LHCN-M2 (cell line): ENCODE data around the gene CDK19. TPM values are rescaled to one million over a fixed set of nuclear protein-coding genes. Genes with fewer than 3 reads are reported as not detected.

Experiments used
- DNase-seq: peaks from one replicate; pipeline ENCODE4 v3.0.0-alpha.2; 2012; ENCODE audit warnings: low read depth
- total RNA-seq: library from RNA; depleted of rRNA; stranded (reverse); fragments of >200 nt; gene quantifications from 2 replicates; pipeline ENCODE4 v1.2.3, GENCODE V29; 2014

The CDK19 gene
- total RNA-seq, 1 experiment from 2014 or later: 18.2 TPM

DNA sequence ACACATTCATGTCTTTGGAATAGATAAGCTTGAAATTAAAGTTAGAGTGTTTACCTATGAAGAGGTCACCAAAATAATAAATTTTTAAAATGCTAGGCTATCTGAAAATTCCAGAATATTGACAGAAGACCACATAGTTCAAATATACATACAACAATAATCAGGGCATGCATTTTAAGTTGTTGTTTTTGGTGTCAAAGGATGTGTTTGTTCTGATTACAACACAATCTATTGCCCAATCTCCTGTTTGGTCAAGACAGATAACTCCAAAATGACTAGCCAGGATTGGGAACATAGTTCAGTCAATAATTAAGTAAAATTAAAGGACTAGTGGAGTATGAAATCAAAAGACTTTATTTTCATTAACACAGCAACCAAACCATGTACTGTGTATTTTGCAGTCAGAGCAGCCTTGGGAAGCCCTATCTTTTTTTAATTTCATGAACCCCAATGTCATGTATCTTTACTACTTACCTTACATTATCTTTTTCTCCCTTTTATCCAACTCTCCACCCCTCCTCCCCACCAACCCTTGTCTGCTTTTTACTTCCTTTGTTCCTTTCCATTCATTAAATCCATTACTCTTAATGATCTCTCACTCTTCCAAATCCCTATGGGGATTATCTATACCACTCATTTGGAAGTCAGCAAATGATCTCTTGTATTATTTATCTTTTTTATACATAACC lies 111.2 kb downstream of the CDK19 start:
- peak; percentile 49 for DNase-seq

- DNase-seq: no peak
Observed at GRCh38 chr6:110703010-110703905, 112.0 kb downstream of the CDK19 start.

DNA sequence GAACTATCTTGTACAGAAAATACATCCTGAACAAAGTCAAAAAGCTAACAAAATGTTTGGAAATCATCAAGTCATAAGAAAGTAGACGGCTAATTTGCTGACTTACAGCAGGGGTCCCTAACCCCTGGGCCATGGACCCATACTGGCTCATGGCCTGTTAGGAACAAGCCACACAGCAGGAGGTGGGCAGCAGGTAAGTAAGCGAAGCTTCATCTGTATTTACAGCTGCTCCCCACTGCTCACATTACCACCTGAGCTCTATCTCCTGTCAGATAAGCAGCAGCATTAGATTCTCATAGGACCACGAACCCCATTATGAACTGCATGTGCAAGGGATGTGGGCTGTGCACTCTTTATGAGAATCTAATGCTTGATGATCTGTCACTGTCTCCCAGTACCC lies 115.5 kb downstream of the CDK19 start:
- DNase-seq: no peak

DNA sequence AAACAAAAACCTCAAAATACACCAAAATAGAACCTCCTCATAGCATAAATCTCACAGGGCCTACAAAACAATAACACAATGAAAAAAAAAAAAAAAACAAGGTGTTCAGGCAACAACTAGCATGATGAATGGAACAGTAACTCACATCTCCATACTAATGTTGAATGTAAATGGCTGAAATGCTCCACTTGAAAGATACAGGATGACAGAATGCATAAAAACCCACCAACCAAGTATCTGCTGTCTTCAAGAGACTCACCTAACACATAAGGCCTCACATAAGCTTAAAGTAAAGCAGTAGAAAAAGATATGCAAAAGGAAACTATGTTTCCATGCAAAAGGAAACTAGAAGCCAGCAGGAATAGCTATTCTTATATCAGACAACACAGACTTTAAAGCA lies 121.3 kb downstream of the CDK19 start:
- DNase-seq: no peak

GRCh38 chr6:110693296-110693695 lies 122.0 kb downstream of the CDK19 start:
- no peak for DNase-seq

DNA sequence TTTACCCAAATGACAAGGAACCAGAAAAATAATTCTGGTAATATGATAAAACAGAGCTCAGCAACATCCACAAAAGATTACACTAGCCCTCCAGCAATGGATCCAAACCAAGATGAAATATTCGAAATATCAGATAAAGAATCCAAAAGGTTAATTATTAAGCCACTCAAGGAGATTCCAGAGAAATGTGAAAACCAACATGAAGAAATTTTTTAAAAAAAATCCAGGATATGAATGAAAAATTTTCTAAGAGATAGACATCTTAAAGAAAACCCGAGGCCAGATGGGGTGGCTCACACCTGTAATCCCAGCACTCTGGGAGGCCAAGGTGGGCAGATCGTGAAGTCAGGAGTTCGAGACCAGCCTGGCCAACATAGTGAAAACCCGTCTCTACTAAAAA lies 124.4 kb downstream of the CDK19 start:
- DNase-seq: no peak

GRCh38 chr6:110690106-110690654 lies 125.1 kb downstream of the CDK19 start:
- no peak for DNase-seq

- no peak for DNase-seq
Observed at GRCh38 chr6:110689275-110689935, 125.9 kb downstream of the CDK19 start.

DNA sequence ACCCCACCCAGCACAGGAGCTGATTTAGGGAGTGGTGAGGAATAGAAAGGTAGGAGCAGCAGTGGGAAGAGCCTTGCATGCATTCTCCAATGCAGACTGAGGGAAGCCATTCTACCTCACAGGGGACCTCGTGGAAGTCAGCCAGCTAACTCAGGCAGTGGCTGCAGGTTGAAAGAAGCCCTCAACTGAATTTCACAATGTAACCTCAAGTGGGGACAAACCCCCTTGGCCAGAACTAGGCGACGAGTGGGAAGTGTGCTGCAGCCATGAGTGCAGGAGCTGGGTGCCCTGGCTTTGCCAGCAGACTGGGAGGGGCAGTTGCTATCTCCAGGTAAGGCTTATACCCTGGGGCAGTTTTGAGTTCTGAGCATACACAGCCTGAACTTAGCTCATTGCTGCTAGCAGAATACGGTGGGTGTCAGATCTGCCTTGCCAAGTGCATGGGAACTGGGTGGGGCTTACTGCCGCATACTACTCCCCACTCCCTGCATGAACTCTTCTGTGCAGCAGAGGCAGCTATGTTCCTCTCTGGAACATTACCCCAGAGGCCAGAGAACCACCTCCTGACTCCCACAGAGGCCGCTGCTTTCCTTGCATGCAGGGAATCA lies 126.5 kb downstream of the CDK19 start:
- no peak for DNase-seq

- DNase-seq: no peak
Observed at GRCh38 chr6:110687326-110687725, 127.9 kb downstream of the CDK19 start.

- no peak for DNase-seq
Observed at GRCh38 chr6:110683241-110683640, 132.0 kb downstream of the CDK19 start.

- peak; percentile 85 for DNase-seq
Observed at GRCh38 chr6:110682460-110682853, 132.8 kb downstream of the CDK19 start.

DNA sequence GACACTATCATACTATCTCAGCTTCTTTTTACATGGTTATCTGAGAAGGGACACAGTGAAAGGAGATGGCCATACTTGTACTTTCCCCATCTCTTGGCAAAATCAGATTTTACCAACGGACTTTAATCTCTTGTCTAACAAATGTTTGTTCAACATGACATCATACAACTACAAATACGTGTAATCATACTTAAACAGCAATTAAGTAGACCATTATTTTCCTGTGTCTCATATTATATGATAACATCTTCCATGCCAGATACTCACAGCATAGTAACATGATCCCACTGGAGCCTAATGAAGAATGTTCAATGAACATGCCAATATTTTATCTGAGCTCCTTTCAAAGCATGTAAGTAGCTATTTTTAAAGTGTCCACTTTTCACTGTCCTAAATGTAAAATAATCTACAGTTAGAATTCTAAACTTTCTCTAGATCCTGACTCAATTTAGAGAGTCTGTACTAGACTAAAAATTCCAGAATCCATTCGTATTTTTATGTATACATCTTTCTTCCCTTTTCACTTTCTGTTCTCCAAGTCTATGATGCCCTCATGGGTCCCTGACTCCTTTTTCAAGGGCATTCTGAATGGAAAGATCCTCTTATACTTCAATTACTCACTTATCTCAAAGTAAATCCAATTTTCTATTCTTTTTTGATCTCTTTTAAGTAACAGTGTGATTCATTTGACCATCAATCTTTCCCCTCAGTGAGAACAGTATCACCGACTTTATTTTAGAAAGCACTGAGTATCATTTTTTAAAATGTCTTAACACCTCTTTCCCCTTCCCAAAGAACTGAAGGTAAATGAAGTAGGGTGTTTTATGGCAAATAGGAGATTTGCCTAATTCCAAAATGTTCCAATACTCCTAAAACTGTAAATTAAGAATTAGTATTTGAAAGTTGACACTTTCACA lies 133.5 kb downstream of the CDK19 start:
- DNase-seq: peak; percentile 33

GRCh38 chr6:110676396-110676795 lies 138.9 kb downstream of the CDK19 start:
- DNase-seq: no peak

- DNase-seq: no peak
Observed at GRCh38 chr6:110674096-110674495, 141.2 kb downstream of the CDK19 start.

- DNase-seq: no peak
Observed at GRCh38 chr6:110672122-110672521, 143.1 kb downstream of the CDK19 start.

DNA sequence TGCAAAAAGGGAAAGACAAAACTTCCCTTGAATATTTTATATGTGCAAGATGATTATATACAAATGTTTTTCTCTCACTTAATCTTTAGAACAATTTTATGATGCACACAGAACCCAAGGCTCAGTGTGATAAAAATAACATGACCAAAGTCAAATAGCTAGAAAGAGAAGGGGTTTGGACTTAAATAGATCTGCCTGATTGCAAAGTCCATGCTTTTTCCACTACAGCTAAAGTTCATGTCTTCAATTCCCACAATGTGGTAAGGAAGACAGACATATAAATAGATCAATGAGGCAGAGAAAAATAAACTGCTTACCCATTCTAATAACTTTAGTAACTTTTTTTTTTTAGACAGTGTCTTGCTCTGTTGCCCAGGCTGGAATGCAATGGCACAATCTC lies 143.8 kb downstream of the CDK19 start:
- DNase-seq: no peak

DNA sequence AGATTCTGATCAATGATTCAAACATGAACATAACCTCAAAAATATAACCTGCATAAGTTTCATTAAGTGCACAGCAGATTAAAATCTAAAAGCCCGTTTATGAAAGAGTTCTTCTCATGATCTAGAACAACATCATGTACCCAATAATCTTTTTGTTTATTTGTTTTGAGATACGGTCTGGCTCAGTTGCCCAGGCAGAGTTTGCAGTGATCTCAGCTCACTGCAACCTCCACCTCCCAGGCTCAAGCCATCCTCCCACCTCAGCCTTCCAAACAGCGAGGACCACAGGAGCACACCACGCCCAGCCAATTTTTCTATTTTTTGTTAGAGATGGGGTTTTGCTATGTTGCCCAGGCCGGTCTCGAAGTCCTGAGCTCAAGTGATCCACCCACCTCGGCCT lies 149.7 kb downstream of the CDK19 start:
- DNase-seq: no peak

DNA sequence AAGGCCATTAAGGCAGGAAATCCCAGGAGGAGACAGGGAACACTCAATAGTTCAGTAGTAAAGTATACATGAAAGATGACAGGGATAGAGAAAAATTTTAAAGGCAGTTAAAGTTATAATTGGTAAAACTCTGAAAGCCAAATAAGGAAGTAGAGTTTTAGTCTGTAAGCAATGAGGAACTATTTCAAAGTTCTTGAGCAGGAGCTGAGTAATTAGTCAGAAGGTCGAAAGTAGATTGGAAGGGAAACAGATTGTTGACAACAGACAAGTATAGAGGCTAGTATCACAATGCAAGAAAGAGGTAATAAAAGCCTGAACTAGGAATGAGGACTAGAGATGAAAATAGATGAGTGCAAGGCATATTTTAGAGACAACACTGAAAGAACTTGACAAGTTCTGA lies 150.3 kb downstream of the CDK19 start:
- DNase-seq: no peak

DNA sequence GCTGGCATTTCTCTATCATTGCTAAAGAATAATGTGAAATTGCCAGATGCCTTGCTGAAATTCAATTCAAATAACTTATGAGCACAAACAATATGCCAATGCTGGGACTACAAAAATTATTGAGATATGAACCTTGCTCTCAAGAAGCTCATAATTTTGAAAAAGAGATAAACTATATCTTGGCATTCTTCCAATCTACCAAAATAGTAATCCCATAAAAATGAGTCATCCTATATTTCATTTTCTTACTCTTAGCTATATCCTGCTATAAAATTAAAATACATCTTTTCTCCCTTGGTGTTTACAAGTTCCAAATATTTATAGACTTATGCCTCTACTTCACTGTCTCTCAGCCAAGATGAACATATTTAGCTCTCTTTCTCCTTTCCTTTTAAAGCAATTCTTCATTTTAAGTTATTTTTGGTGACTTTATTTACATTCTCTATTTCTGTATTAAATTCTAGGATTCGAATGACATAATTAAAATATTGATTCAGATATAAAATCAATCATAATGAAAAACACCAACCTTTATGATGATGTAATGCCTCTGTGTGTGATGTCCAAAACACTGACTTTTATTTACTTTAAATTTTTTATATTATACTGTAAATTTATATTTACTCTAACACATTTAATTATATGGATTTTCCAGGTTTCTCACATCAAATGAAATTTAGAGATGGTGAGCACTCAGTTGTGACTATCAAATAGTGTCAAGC lies 152.6 kb downstream of the CDK19 start:
- DNase-seq: peak; percentile 42
